ENCODE results near the gene ACKR3.

GRCh38 chr2:236627193-236627592 lies 57.6 kb downstream of the ACKR3 start:
- TF ChIP-seq CTCF (IDR thresholded peaks at IDR 0.05) = no peak
- no peak for TF ChIP-seq POLR2A (IDR thresholded peaks at IDR 0.05)
